Panc1 (cell line): Measurements from ENCODE around the gene ZNF831. TPM values are rescaled to one million over a fixed set of nuclear protein-coding genes. Genes with fewer than 3 reads are reported as not detected.

ENCODE experiments used
- ATAC-seq: fragments of 200-7000 bp; cut with Tn5 transposase; 2 replicates; pipeline ENCODE4 v1.9.1; 2020; ENCODE audit warnings: mild to moderate bottlenecking, moderate library complexity
- BruUV-seq: library from RNA; stranded (reverse); fragments of 400-500 nt; replicated peaks from 2 replicates; lab custom pipeline; 2021; lab: Mats Ljungman, UMichigan
- CTCF ChIA-PET: fragments of 300-600 bp; sonication (Branson Sonifier 250); formaldehyde crosslinking; loops from one replicate; lab custom pipeline; 2022; ENCODE audit warnings: antibody characterized with exemption; lab: Charles Lee
- POLR2A ChIA-PET: fragments of 300-600 bp; sonication (Branson Sonifier 250); formaldehyde crosslinking; loops from one replicate; lab custom pipeline; 2022; ENCODE audit warnings: antibody characterized with exemption; lab: Charles Lee
- DNase-seq: peaks from one replicate; pipeline ENCODE4 v3.0.0-alpha.2; 2010; ENCODE audit warnings: low read depth, low spot score
- H3K27ac ChIP-seq: 2 replicates; pipeline ENCODE4 v1.5.1; 2011; ENCODE audit warnings: mild to moderate bottlenecking, low read length, inconsistent platforms
- H3K27me3 ChIP-seq: fragments of 200-500 bp; sonication (Bioruptor generic); 2 replicates; pipeline ENCODE4 v1.6.0; 2014; ENCODE audit warnings: low read length, inconsistent platforms; ENCODE audit not compliant: control insufficient read depth, insufficient read depth
- H3K36me3 ChIP-seq: fragments of 200-500 bp; sonication (Bioruptor generic); 2 replicates; pipeline ENCODE4 v1.5.1; 2014; ENCODE audit warnings: inconsistent platforms, mild to moderate bottlenecking, low read length, moderate library complexity; ENCODE audit not compliant: control insufficient read depth, insufficient read depth
- H3K4me1 ChIP-seq: 2 replicates; pipeline ENCODE4 v1.5.1; 2011; ENCODE audit warnings: inconsistent platforms, mild to moderate bottlenecking, low read length, moderate library complexity; ENCODE audit not compliant: control insufficient read depth, insufficient read depth
- H3K4me3 ChIP-seq, 2 experiments: 2 replicates each; pipeline ENCODE4 v1.5.1; 2011 to 2012; ENCODE audit warnings: low read depth in 2 of 2, low read length in 2 of 2, mild to moderate bottlenecking in 2 of 2, inconsistent platforms in 1 of 2, moderate library complexity in 1 of 2
- H3K9me3 ChIP-seq: fragments of 200-500 bp; sonication (Bioruptor generic); 2 replicates; pipeline ENCODE4 v1.5.1; 2014; ENCODE audit warnings: low read depth, mild to moderate bottlenecking, inconsistent platforms, low read length, moderate library complexity; ENCODE audit not compliant: control insufficient read depth, insufficient read depth
- POLR2AphosphoS5 ChIP-seq: IDR thresholded peaks from 2 replicates; pipeline ENCODE4 v1.6.1; 2012; ENCODE audit warnings: mild to moderate bottlenecking, low read depth, low read length, moderate library complexity
- SIN3A ChIP-seq: IDR thresholded peaks from 2 replicates; pipeline ENCODE4 v1.6.1; 2012; ENCODE audit warnings: low read depth, mild to moderate bottlenecking, low read length, moderate library complexity, borderline replicate concordance; ENCODE audit not compliant: insufficient read depth
- TCF7L2 ChIP-seq: IDR thresholded peaks from 2 replicates; pipeline ENCODE4 v1.6.1; 2011; ENCODE audit warnings: mild to moderate bottlenecking, low read depth, low read length, inconsistent platforms
- in situ Hi-C: cut with HindIII; loops from 2 replicates; pipeline ENCODE4 v1.10.0; 2016; ENCODE audit warnings: low sequenced_read_pairs, low pct_unique_long_range_greater_than_20kb
- intact Hi-C: fragments of 100-400 bp; cut with micrococcal nuclease; formaldehyde crosslinking; loops from one replicate; pipeline ENCODE4 v1.10.0; 2022; ENCODE audit not compliant: unreplicated experiment
- total RNA-seq: library from RNA; stranded (reverse); gene quantifications from one replicate; pipeline ENCODE4 v1.2.1, GENCODE V29; 2021; ENCODE audit not compliant: unreplicated experiment
- TF ChIP-seq, protein P1 (sequence below): fragments of 450-650 bp; IDR thresholded peaks from 2 replicates; pipeline ENCODE4 v1.5.1; 2017; ENCODE audit warnings: mild to moderate bottlenecking
- TF ChIP-seq, protein P2 (sequence below), 2 experiments: IDR thresholded peaks; 2 replicates each; pipeline ENCODE4 v1.6.1; 2011 to 2012; ENCODE audit warnings: low read depth in 2 of 2, control low read depth in 1 of 2, low read length in 1 of 2, mild to moderate bottlenecking in 1 of 2, moderate library complexity in 1 of 2; ENCODE audit not compliant: insufficient read depth in 1 of 2

The ZNF831 gene
- total RNA-seq, 1 experiment from 2014 or later = 0.03 TPM

DNA sequence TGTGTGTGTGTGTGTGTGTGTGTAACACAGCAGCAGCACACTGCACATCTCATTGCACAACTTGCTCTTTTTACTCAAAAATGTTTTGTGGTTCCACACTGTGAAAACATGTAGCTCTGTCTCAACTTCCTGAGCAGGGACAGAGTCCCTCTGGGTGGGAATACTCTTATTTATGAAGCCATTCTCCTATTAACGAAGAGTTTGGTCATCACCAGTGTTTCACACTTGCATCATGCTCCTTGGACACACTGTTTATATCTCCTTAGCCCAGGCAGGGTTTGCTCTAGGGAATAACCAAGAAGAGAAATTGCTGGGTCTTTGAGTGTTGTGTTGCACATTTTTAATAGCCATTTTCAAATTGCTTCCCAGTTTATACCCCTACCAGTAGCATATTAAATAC is 53.6 kb downstream of the ZNF831 start:
- Histone ChIP-seq H3K4me3 (no peak overlapping the region), H3K27ac (no peak overlapping the region), H3K9me3 (no peaks in the 10 kb centered on the region), H3K36me3 (no peaks in the 10 kb centered on the region), H3K4me1 (peaks cover 4% of the 10 kb centered on the region), H3K27me3 (peaks cover 33% of the 10 kb centered on the region)
- intact Hi-C loops (no loop called here), in situ Hi-C loops (no loop called here)
- ChIA-PET CTCF (no interaction called here), POLR2A (no interaction called here)
- no TSS peak for BruUV-seq
- DNase-seq (no peak), ATAC-seq (no peak)
- TF ChIP-seq SIN3A = no peak
- TF ChIP-seq, protein P1, sequence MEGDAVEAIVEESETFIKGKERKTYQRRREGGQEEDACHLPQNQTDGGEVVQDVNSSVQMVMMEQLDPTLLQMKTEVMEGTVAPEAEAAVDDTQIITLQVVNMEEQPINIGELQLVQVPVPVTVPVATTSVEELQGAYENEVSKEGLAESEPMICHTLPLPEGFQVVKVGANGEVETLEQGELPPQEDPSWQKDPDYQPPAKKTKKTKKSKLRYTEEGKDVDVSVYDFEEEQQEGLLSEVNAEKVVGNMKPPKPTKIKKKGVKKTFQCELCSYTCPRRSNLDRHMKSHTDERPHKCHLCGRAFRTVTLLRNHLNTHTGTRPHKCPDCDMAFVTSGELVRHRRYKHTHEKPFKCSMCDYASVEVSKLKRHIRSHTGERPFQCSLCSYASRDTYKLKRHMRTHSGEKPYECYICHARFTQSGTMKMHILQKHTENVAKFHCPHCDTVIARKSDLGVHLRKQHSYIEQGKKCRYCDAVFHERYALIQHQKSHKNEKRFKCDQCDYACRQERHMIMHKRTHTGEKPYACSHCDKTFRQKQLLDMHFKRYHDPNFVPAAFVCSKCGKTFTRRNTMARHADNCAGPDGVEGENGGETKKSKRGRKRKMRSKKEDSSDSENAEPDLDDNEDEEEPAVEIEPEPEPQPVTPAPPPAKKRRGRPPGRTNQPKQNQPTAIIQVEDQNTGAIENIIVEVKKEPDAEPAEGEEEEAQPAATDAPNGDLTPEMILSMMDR = no peak
- TF ChIP-seq, protein P2, sequence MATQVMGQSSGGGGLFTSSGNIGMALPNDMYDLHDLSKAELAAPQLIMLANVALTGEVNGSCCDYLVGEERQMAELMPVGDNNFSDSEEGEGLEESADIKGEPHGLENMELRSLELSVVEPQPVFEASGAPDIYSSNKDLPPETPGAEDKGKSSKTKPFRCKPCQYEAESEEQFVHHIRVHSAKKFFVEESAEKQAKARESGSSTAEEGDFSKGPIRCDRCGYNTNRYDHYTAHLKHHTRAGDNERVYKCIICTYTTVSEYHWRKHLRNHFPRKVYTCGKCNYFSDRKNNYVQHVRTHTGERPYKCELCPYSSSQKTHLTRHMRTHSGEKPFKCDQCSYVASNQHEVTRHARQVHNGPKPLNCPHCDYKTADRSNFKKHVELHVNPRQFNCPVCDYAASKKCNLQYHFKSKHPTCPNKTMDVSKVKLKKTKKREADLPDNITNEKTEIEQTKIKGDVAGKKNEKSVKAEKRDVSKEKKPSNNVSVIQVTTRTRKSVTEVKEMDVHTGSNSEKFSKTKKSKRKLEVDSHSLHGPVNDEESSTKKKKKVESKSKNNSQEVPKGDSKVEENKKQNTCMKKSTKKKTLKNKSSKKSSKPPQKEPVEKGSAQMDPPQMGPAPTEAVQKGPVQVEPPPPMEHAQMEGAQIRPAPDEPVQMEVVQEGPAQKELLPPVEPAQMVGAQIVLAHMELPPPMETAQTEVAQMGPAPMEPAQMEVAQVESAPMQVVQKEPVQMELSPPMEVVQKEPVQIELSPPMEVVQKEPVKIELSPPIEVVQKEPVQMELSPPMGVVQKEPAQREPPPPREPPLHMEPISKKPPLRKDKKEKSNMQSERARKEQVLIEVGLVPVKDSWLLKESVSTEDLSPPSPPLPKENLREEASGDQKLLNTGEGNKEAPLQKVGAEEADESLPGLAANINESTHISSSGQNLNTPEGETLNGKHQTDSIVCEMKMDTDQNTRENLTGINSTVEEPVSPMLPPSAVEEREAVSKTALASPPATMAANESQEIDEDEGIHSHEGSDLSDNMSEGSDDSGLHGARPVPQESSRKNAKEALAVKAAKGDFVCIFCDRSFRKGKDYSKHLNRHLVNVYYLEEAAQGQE (IDR thresholded peaks at IDR 0.05; ENCODE audit: insufficient read depth in 1 of 2, low read depth in 2 of 2, low read length in 1 of 2) = no peak
- TF ChIP-seq TCF7L2 = no peak
- TF ChIP-seq POLR2AphosphoS5 = no peak

DNA sequence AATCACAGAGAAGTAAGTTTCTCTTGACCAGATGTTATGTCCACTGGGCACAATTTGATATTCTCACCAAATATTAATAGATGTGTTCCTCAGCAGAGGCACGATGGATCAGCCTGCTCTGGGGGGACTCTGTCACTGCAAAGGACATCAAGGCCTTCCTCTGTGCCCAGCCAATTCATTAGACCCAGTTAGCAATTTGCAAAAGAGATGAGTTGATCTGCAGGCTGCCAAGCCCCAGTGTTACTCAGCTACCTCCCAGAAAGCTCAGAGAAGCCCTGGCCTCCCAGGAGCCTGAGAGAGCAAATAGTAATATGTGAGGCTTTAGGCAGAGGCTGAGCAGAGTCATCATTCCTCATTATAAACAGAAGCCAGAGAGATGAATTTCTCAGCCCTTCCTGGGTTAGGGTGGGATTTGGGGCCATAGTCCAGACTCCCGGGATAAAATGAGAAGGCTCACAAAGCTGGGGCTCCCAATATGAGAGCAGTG is 54.2 kb downstream of the ZNF831 start:
- Histone ChIP-seq H3K4me3 (no peak overlapping the region), H3K4me1 (peaks cover 4% of the 10 kb centered on the region), H3K27ac (no peak overlapping the region), H3K36me3 (no peaks in the 10 kb centered on the region), H3K9me3 (no peaks in the 10 kb centered on the region), H3K27me3 (peaks cover 33% of the 10 kb centered on the region)
- ATAC-seq (no peak), DNase-seq (no peak)
- in situ Hi-C loops = no loop called here
- TF ChIP-seq, protein P2 (IDR thresholded peaks at IDR 0.05; ENCODE audit: insufficient read depth in 1 of 2, low read depth in 2 of 2, low read length in 1 of 2) = no peak
- intact Hi-C loops = no loop called here
- ChIA-PET POLR2A (no interaction called here), CTCF (no interaction called here)
- BruUV-seq = no TSS peak
